Right cardiac atrium (tissue), 5 donors: ENCODE data around the gene INTS12. TPM values are rescaled to one million over a fixed set of nuclear protein-coding genes. Genes with fewer than 3 reads are reported as not detected.

Experiments used
- ATAC-seq, 2 donors: fragments of 200-7000 bp; cut with Tn5 transposase; one replicate each; pipeline versions ENCODE4 v1.8.0 to v1.9.1; 2020; ENCODE audit warnings: moderate library complexity in 2 of 2, mild to moderate bottlenecking in 1 of 2
- DNase-seq, 3 donors: peaks; one replicate each; pipeline ENCODE4 v3.0.0-alpha.2; 2020
- H3K27ac ChIP-seq: one replicate; pipeline ENCODE4 v1.5.1; 2013; ENCODE audit warnings: mild to moderate bottlenecking, low read length, control low read depth, moderate library complexity
- H3K27me3 ChIP-seq: one replicate; pipeline ENCODE4 v1.6.1; 2013; ENCODE audit not compliant: control insufficient read depth, insufficient read depth
- H3K4me1 ChIP-seq: one replicate; pipeline ENCODE4 v1.6.1; 2013; ENCODE audit warnings: low read length; ENCODE audit not compliant: control insufficient read depth, insufficient read depth
- H3K4me3 ChIP-seq: one replicate; pipeline ENCODE4 v1.5.1; 2013; ENCODE audit warnings: low read length, control low read depth
- H3K9me3 ChIP-seq: one replicate; pipeline ENCODE4 v1.6.1; 2013; ENCODE audit warnings: low read length; ENCODE audit not compliant: control insufficient read depth
- WGBS: extraction: QIAGEN DNeasy Blood & Tissue Kit; methylation state at CpG from one replicate; pipeline ENCODE4 v1.1.7; 2013; 5-methylcytosine and 5-hydroxymethylcytosine counted together
- intact Hi-C, 4 donors: fragments of 100-400 bp; cut with DNase I; formaldehyde crosslinking; loops; one replicate each; pipeline versions ENCODE4 v1.11.0 to v1.14.0; 2022 to 2023
- polyA plus RNA-seq: library from polyadenylated mRNA; stranded (reverse); fragments of 200-250 nt; gene quantifications from one replicate; pipeline ENCODE4 v1.2.3, GENCODE V29; 2013
- total RNA-seq, 4 donors: library from RNA; stranded (reverse); fragmentation: NEBNext Ultra II Directional; extraction: Animal tissue kit (Norgen Biotek cat#: 25700); gene quantifications; one replicate each; pipeline ENCODE4 v1.2.1, GENCODE V29; 2021
- donor health status: healthy with polysubstance abuse.
- donor health status: DM: no; HTN: yes; CAD: no.
- donor health status: DM: no; HTN: no; CAD: no.
- donor health status: DM: no; HTN: yes; CAD: no; lungs with severe emphysema.
- donor health status: DM: yes; HTN: yes; CAD: no.

Gene INTS12
- total and polyA plus RNA-seq, 5 donors: 18.4 to 23.1 (median 20.6) TPM

GRCh38 chr4:105657117-105657765, 51.2 kb downstream of the INTS12 start:
- intact Hi-C loops: no loop called here
- H3K27ac ChIP-seq: no peak overlapping the region
- H3K27me3 ChIP-seq: no peaks in the 10 kb centered on the region
- no peak overlapping the region for H3K4me3 ChIP-seq
- ATAC-seq (no peak), DNase-seq (no peak)
- H3K4me1 ChIP-seq: no peaks in the 10 kb centered on the region
- no peaks in the 10 kb centered on the region for H3K9me3 ChIP-seq

DNA sequence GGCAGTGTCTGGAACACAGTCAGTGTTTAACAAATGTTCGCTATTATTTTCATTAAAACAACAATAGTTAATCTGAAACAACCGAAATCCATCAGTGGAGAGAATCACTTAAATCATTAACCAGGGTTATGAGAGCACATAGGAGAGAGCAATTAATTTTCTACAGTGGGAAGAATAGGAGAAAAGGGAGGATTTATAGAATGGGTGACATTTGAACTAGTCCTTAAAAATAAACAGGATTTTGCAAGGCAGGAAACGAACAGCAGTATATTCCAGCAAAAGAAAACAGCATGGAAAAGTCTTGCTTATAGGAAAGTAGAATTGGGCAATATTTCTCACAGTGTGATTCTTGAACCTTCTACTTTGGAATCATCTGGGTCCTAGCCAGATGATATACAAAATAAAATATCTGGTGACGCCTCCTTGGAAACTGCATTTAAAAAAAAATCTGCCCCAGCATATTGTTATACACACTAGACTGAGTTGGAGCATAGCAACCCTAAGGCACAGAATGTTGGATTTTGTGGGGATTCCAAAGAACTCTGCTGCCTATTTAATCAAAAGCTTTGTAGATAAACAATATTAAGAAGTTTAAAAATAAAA, 56.1 kb downstream of the INTS12 start:
- Histone ChIP-seq H3K27me3 (no peaks in the 10 kb centered on the region), H3K9me3 (no peaks in the 10 kb centered on the region), H3K4me3 (no peak overlapping the region), H3K27ac (no peak overlapping the region), H3K4me1 (no peaks in the 10 kb centered on the region)
- no peak for ATAC-seq
- no peak for DNase-seq
- intact Hi-C loops: no loop called here
- WGBS: 60% methylated on average over 4 of the region's 4 CpGs

GRCh38 chr4:105651884-105652283, 56.6 kb downstream of the INTS12 start:
- Histone ChIP-seq H3K27ac (no peak overlapping the region), H3K4me3 (no peak overlapping the region), H3K4me1 (no peaks in the 10 kb centered on the region), H3K9me3 (no peaks in the 10 kb centered on the region), H3K27me3 (no peaks in the 10 kb centered on the region)
- intact Hi-C loops: no loop called here
- ATAC-seq: no peak
- no peak for DNase-seq

- WGBS: 67% methylated on average over 1 of the region's 1 CpG
- no peak for ATAC-seq
Observed at GRCh38 chr4:105650190-105650589, 58.3 kb downstream of the INTS12 start.

DNA sequence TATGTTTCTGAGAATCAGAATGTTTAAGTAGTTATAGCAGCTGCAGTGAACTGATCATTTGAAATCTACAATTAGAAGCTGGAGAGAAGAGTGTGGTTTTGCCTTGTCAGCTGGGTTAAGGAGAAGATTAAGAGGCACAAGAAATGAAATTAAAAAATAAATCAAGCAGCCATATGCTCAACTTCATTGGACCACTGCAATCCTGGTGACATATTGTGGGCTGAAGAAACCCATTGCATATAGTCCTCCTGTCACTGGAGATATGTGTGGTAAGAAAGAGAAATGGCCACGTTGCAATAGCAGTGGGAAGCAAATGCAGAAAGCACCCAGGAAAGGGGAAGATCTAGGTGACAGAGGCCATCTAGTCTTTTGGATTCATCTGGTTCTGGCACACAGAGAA, 63.0 kb downstream of the INTS12 start:
- H3K9me3 ChIP-seq: no peaks in the 10 kb centered on the region
- WGBS: 58% methylated on average over 1 of the region's 1 CpG
- ATAC-seq: no peak
- no peaks in the 10 kb centered on the region for H3K27me3 ChIP-seq
- DNase-seq: no peak
- H3K4me1 ChIP-seq: no peaks in the 10 kb centered on the region
- H3K27ac ChIP-seq: no peak overlapping the region
- H3K4me3 ChIP-seq: no peak overlapping the region
- intact Hi-C loops: no loop called here

More at GRCh38 chr4:105650190-105650589, 58.3 kb downstream of the INTS12 start:
- H3K27me3 ChIP-seq: no peaks in the 10 kb centered on the region
- DNase-seq: no peak
- intact Hi-C loops: no loop called here
- H3K9me3 ChIP-seq: no peaks in the 10 kb centered on the region
- H3K27ac ChIP-seq: no peak overlapping the region
- no peaks in the 10 kb centered on the region for H3K4me1 ChIP-seq
- no peak overlapping the region for H3K4me3 ChIP-seq

DNA sequence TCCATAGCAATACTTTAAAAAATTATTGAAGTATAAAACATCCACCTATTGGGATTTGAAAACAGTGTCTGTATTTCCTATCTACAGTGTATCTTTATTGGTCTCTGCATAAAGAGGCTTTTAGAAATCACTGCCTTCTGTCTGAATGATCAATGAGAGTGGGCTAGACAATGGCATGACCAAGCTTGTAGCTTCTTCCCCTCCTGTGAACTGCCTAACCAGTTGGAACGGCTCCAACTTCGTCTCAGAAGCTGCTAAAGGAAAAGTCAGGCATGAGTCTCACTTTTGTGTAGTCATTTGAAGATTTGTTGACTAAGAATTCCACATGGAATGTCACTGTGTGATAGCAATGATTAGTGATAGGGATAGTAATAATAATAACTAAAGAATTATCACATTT, 64.2 kb downstream of the INTS12 start:
- intact Hi-C loops: no loop called here
- DNase-seq (no peak), ATAC-seq (no peak)
- Histone ChIP-seq H3K9me3 (no peaks in the 10 kb centered on the region), H3K27ac (no peak overlapping the region), H3K4me3 (no peak overlapping the region), H3K27me3 (no peaks in the 10 kb centered on the region), H3K4me1 (no peaks in the 10 kb centered on the region)
- WGBS: 49% methylated on average over 2 of the region's 2 CpGs

GRCh38 chr4:105641845-105642244, 66.6 kb downstream of the INTS12 start:
- intact Hi-C loops: no loop called here
- Histone ChIP-seq H3K9me3 (no peaks in the 10 kb centered on the region), H3K27me3 (no peaks in the 10 kb centered on the region), H3K27ac (no peak overlapping the region), H3K4me1 (peaks cover 5% of the 10 kb centered on the region), H3K4me3 (no peak overlapping the region)
- DNase-seq (no peak), ATAC-seq (no peak)
- WGBS: 29% methylated on average over 4 of the region's 4 CpGs

DNA sequence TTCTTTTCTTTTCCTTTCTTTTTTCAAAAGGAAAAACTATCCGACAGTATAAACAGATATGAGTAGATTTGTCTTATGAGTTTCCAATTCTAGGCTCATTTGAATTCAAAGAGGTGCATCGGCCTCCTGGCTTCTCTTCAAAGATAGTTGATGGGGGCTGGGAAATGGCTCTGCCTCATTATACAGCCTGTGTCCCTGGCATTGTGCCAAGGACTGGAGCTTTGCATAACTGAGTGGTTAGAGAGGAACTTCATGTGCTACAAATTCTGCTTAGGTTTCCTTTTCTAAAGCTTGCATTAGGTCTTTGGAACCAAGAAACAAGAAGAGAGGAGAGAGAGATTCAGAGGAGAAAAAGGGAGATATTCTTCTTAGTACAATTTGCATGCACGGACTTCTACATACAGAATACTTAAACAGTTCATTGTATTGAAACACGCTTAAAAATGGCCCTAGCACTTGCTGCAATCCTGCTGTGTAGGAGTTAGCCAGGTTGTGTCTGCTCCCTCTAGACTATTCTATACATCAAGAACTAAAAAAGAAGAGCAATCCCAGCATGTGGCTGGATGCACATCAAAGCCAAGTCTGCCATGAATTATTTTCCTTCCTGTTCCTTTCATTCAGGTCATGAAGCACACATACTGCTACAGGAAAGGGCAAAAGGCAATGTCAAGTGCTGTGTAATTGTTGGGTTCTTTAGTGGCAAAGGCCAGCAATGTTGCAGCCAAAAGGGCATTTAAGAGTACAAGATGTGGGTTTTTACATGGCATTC, 70.9 kb downstream of the INTS12 start:
- H3K27ac ChIP-seq: no peak overlapping the region
- ATAC-seq: peak; percentile 76 to 87
- intact Hi-C loops: no loop called here
- peaks cover 5% of the 10 kb centered on the region for H3K4me1 ChIP-seq
- no peaks in the 10 kb centered on the region for H3K9me3 ChIP-seq
- peak; percentile 70 to 89 (median 77) for DNase-seq
- no peaks in the 10 kb centered on the region for H3K27me3 ChIP-seq
- WGBS: 34% methylated on average over 4 of the region's 4 CpGs
- H3K4me3 ChIP-seq: no peak overlapping the region

GRCh38 chr4:105634402-105635080, 73.9 kb downstream of the INTS12 start:
- 18% methylated on average over 1 of the region's 1 CpG for WGBS
- DNase-seq (no peak), ATAC-seq (no peak)
- H3K4me1 ChIP-seq: peaks cover 5% of the 10 kb centered on the region
- intact Hi-C loops: no loop called here
- H3K4me3 ChIP-seq: no peak overlapping the region
- no peak overlapping the region for H3K27ac ChIP-seq
- no peaks in the 10 kb centered on the region for H3K27me3 ChIP-seq
- no peaks in the 10 kb centered on the region for H3K9me3 ChIP-seq

DNA sequence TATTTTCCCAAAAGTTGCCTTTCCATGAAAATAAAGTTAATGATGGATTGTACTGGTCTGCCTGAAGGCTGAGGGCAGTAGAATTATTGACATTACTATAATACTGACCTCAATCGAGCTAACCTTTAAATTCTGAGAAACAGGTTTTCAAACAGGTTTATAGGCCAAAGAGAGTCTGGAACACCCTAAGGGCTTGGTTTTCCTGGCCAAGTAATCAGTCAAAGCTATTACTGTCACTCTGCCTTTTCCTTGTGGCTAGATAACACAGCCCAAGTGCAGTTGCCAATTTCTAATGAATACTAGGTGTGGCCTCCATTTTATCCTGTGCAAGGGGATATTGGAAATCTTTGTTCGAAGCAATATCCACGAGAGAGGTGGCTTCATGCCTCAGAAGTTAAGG, 75.2 kb downstream of the INTS12 start:
- no peak overlapping the region for H3K4me3 ChIP-seq
- intact Hi-C loops: no loop called here
- H3K27me3 ChIP-seq: no peaks in the 10 kb centered on the region
- ATAC-seq: peak; percentile 56 to 78
- no peak for DNase-seq
- H3K27ac ChIP-seq: no peak overlapping the region
- H3K9me3 ChIP-seq: no peaks in the 10 kb centered on the region
- H3K4me1 ChIP-seq: peaks cover 5% of the 10 kb centered on the region
- WGBS: 41% methylated on average over 3 of the region's 3 CpGs
